Measurements from ENCODE around the gene ABCC1. TPM values are rescaled to one million over a fixed set of nuclear protein-coding genes. Genes with fewer than 3 reads are reported as not detected.

The ABCC1 gene
- polyA plus RNA-seq, 1 donor from 2014 or later, result 3.0 TPM

- Histone ChIP-seq H3F3A (ENCODE audit: insufficient read depth, low read length, poor library complexity, severe bottlenecking) (no peaks in the 10 kb centered on the region), H3K4me3 (ENCODE audit: low read length) (no peak overlapping the region), H4K20me1 (ENCODE audit: insufficient read depth) (no peaks in the 10 kb centered on the region), H3K9me2 (ENCODE audit: insufficient read depth, low read length) (no peaks in the 10 kb centered on the region), H3K9me3 (ENCODE audit: low read length) (no peaks in the 10 kb centered on the region), H3K9ac (ENCODE audit: low read length) (no peak overlapping the region), H2AFZ (ENCODE audit: low read depth, low read length) (no peak overlapping the region), H3K27ac (ENCODE audit: low read length) (no peak overlapping the region), H3K27me3 (ENCODE audit: insufficient read depth, low read depth, low read length) (no peaks in the 10 kb centered on the region), H3K79me2 (replicated peaks; ENCODE audit: insufficient read depth, low read length) (no peaks in the 10 kb centered on the region), H3K4me2 (ENCODE audit: low read length) (no peak overlapping the region), H3K36me3 (ENCODE audit: insufficient read depth, low read length) (no peaks in the 10 kb centered on the region)
- TF ChIP-seq POLR2AphosphoS5 (IDR thresholded peaks at IDR 0.05), result no peak
- TF ChIP-seq, protein P1, sequence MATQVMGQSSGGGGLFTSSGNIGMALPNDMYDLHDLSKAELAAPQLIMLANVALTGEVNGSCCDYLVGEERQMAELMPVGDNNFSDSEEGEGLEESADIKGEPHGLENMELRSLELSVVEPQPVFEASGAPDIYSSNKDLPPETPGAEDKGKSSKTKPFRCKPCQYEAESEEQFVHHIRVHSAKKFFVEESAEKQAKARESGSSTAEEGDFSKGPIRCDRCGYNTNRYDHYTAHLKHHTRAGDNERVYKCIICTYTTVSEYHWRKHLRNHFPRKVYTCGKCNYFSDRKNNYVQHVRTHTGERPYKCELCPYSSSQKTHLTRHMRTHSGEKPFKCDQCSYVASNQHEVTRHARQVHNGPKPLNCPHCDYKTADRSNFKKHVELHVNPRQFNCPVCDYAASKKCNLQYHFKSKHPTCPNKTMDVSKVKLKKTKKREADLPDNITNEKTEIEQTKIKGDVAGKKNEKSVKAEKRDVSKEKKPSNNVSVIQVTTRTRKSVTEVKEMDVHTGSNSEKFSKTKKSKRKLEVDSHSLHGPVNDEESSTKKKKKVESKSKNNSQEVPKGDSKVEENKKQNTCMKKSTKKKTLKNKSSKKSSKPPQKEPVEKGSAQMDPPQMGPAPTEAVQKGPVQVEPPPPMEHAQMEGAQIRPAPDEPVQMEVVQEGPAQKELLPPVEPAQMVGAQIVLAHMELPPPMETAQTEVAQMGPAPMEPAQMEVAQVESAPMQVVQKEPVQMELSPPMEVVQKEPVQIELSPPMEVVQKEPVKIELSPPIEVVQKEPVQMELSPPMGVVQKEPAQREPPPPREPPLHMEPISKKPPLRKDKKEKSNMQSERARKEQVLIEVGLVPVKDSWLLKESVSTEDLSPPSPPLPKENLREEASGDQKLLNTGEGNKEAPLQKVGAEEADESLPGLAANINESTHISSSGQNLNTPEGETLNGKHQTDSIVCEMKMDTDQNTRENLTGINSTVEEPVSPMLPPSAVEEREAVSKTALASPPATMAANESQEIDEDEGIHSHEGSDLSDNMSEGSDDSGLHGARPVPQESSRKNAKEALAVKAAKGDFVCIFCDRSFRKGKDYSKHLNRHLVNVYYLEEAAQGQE (IDR thresholded peaks at IDR 0.05; ENCODE audit: borderline replicate concordance), result no peak
- no peak for TF ChIP-seq SMC3 (conservative IDR thresholded peaks at IDR 0.05; ENCODE audit: poor library complexity)
- TF ChIP-seq RAD21 (conservative IDR thresholded peaks at IDR 0.05), result no peak
- no peak for TF ChIP-seq EP300 (conservative IDR thresholded peaks at IDR 0.05; ENCODE audit: poor library complexity, severe bottlenecking)
- no peak for TF ChIP-seq EZH2 (IDR thresholded peaks at IDR 0.05; ENCODE audit: borderline replicate concordance, insufficient read depth, low read length, poor library complexity, severe bottlenecking)
- no peak for TF ChIP-seq CTCF (IDR thresholded peaks at IDR 0.05; ENCODE audit: poor library complexity, severe bottlenecking)
Measured at GRCh38 chr16:15907863-15908478, 41.4 kb upstream of the ABCC1 start.

DNA sequence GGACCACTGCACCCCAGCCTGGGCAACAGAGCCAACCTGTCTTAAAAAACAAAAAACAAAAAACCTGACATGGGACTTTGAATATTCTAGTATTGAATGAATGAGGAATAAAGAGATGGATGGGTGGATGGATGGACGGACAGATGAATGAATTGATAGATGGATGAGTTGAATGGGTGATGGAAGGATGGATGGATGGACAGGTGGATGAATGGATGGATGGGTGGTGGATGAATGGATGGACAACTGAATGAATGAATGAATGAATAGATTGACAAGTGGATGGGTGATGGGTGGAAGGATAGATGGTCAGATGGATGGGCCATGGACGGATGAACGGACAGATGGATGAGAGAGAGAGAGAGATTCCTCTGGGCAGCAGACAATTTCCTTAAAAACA, 38.2 kb upstream of the ABCC1 start:
- H4K20me1 ChIP-seq (ENCODE audit: insufficient read depth), result no peaks in the 10 kb centered on the region
- no peak overlapping the region for H3K4me3 ChIP-seq (ENCODE audit: low read length)
- H3K9me3 ChIP-seq (ENCODE audit: low read length), result no peaks in the 10 kb centered on the region
- no peak overlapping the region for H3K9ac ChIP-seq (ENCODE audit: low read length)
- H3K27me3 ChIP-seq (ENCODE audit: insufficient read depth, low read depth, low read length), result no peaks in the 10 kb centered on the region
- no peak overlapping the region for H3K27ac ChIP-seq (ENCODE audit: low read length)
- H3K36me3 ChIP-seq (ENCODE audit: insufficient read depth, low read length), result no peaks in the 10 kb centered on the region
- H2AFZ ChIP-seq (ENCODE audit: low read depth, low read length), result no peak overlapping the region
- H3K9me2 ChIP-seq (ENCODE audit: insufficient read depth, low read length), result no peaks in the 10 kb centered on the region
- TF ChIP-seq TAF1 (IDR thresholded peaks at IDR 0.05; ENCODE audit: low read depth) (no peak), SMC3 (conservative IDR thresholded peaks at IDR 0.05; ENCODE audit: poor library complexity) (no peak), POLR2AphosphoS5 (IDR thresholded peaks at IDR 0.05) (no peak), CTCF (IDR thresholded peaks at IDR 0.05; ENCODE audit: poor library complexity, severe bottlenecking) (no peak), RAD21 (conservative IDR thresholded peaks at IDR 0.05) (no peak), EZH2 (IDR thresholded peaks at IDR 0.05; ENCODE audit: borderline replicate concordance, insufficient read depth, low read length, poor library complexity, severe bottlenecking) (no peak), EP300 (conservative IDR thresholded peaks at IDR 0.05; ENCODE audit: poor library complexity, severe bottlenecking) (no peak), MXI1 (conservative IDR thresholded peaks at IDR 0.05; ENCODE audit: poor library complexity, severe bottlenecking) (no peak)
- TF ChIP-seq, protein P1 (IDR thresholded peaks at IDR 0.05; ENCODE audit: borderline replicate concordance), result no peak
- H3K79me2 ChIP-seq (replicated peaks; ENCODE audit: insufficient read depth, low read length), result no peaks in the 10 kb centered on the region
- no peak overlapping the region for H3K4me2 ChIP-seq (ENCODE audit: low read length)
- H3F3A ChIP-seq (ENCODE audit: insufficient read depth, low read length, poor library complexity, severe bottlenecking), result no peaks in the 10 kb centered on the region
